COR-L47 (cell line): ENCODE results near the gene CMSS1.

Experiments used
- DNase-seq: peaks from one replicate; lab custom pipeline; 2025; lab: John Stamatoyannopoulos, UW

Gene CMSS1

GRCh38 chr3:100144255-100144866, 326.7 kb downstream of the CMSS1 start:
- DNase-seq, result no peak

DNA sequence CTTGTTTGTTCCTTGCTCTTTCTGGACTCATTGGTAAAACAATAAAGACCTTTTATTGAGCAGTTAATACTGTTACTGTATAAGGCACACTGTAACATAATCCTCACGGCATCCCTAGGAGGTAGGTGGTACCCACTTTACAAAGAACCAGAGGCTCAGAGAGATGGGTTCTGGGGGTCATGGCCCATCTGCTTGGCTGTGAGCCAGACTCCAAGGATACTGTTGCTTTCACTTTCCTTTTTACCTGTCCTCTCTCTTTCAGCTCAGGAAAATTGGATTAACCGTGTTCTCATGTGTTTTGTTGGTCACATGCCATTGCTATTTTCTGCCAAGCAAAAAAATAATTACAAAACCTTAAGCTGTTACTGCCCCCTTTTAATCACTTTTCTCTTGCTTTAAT, 331.5 kb downstream of the CMSS1 start:
- peak; percentile 22 for DNase-seq

- no peak for DNase-seq
Observed at GRCh38 chr3:100149713-100150415, 332.2 kb downstream of the CMSS1 start.

DNA sequence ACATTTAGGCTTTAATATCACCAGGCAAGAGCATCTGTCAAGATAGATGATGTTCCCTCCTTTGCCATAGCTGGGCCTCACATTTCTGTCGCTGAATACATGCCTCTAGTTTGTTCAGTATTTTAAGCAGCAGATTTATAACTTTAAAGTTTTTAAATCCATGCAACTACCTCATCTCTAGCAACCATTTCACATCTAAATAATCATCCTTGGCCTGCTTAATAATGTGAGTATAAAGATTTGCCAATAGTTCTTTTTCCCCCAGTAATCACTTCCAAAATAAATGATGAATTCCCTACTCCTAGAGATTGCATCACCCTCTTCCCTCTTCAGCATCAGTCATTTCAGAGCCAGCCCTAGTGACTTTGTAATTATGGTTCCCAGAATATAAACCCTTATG, 332.8 kb downstream of the CMSS1 start:
- DNase-seq, result no peak

DNA sequence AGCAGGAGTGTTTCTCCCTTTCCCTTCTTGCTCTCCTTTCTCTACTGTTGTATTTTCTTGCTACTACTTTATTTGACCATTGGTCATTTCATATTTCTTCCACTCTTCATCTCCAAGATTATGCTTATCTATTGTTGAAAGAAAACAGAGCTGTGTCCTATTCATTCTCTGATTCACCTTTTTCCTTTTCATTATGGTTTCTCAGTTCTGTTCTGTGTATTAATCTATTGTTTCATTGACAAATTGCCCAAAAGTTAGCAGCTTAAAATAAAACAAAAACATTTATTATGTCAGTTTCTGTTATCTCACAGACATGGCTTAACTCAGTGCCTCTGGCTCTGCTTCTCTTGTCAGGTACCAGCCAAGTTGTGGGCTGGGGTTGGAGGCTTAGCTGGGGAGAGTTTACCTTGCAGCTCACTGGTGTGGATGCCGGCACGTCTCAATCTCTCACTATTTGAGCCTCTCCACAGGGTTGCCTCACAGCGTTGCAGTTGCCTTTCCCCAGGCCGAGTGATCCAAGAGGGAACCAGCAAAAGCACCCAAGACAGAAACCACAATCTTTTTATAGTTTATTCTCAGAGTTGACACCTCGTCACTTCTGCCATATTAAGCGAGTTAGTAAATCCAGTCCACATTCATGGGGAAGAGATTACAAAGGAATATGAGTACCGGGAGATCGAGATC, 333.5 kb downstream of the CMSS1 start:
- no peak for DNase-seq

DNA sequence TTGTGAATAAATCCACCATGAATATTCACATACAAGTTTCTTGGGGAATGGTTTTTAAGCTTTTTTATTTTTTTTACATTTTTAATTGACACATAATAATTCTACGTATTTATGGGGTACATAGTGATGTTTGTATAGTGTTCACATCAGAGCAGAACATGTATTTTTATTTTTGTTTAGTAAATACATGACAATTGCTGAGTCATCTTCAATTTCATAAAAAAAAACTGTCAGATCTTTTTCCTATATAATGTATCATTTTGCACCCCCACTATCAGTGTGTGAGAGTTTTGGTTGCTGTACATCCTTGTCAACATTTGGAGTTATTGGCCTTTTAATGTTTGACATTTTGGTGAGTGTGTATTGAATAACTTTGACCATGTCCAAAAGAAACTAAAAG, 336.5 kb downstream of the CMSS1 start:
- DNase-seq, result no peak

DNA sequence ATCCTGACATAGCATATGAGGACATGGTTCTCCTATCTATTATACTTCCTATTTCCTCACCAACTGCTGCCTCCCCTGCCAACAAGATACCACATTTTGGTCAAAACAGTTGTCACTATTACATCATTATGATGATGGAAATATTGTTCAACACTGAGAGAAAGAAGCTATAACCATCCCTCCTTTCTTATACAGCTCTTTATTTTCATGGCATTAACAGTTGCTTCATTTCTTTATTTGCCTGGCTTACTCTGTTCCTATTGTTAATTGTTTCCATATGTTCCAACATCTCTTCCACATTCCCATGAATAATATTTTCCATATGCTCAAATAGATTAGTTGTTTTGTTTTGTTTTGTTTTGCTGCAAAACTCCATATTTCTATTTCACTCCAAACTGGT, 337.5 kb downstream of the CMSS1 start:
- no peak for DNase-seq

GRCh38 chr3:100155590-100155989, 337.9 kb downstream of the CMSS1 start:
- no peak for DNase-seq

- no peak for DNase-seq
Observed at GRCh38 chr3:100157685-100158084, 340.0 kb downstream of the CMSS1 start.

DNA sequence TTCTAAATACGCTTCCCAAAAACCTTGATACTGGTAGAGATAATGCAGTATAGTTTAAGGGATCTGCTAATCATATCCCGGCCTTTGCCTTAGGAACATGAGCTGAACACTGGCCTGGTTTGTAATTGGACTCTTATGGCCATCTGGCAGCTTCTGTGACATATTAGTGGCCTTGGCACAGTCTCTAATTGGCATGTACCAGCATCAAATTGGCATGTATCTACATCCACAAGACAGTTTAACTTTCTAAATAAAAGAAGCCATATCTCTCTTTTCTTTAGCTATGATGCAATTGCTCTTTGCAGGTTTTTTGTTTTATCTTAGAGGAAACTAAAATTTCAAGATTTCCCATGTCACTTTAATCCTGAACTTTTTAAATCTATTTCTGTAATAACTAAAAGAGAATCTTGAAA, 341.3 kb downstream of the CMSS1 start:
- peak; percentile 7 for DNase-seq

- no peak for DNase-seq
Observed at GRCh38 chr3:100159331-100160153, 341.9 kb downstream of the CMSS1 start.

- DNase-seq, result no peak
Observed at GRCh38 chr3:100160521-100160920, 342.9 kb downstream of the CMSS1 start.

DNA sequence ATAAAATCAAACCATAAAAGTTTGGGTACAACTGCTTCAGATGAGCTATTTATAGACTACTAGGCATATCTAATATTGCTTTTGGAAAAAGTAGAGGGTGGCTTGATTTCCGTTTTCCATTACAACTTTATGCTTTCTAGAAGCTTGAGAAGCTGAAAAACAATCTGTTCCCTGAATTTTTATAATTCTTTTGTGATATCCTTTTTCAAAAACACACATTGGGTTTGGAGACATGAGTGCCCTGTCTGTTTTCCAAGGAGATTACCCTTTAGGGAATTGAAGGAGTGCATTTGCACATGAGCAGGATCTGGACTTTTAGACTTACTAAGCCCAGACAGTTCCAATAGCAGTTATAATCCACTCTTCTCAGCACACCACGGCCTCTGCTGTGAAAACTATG, 346.1 kb downstream of the CMSS1 start:
- no peak for DNase-seq

DNA sequence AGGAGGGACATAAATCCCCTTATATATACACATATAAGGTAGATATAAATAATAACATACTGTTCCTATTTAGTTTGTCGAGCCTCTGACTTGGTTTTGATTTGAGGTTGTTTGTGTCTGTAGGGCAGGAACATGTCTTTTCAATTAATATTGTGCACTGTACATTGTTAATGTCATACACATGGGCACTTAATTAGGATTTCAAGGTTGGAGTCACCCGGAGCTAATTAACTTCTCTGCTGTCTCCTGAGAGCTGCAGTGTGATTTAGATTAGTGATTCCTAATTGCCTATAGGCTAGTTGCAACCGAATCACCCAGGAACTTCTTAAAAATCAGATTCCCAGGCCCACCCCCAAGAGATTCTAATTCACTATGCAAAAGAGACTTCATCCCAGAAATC, 347.1 kb downstream of the CMSS1 start:
- DNase-seq, result no peak

DNA sequence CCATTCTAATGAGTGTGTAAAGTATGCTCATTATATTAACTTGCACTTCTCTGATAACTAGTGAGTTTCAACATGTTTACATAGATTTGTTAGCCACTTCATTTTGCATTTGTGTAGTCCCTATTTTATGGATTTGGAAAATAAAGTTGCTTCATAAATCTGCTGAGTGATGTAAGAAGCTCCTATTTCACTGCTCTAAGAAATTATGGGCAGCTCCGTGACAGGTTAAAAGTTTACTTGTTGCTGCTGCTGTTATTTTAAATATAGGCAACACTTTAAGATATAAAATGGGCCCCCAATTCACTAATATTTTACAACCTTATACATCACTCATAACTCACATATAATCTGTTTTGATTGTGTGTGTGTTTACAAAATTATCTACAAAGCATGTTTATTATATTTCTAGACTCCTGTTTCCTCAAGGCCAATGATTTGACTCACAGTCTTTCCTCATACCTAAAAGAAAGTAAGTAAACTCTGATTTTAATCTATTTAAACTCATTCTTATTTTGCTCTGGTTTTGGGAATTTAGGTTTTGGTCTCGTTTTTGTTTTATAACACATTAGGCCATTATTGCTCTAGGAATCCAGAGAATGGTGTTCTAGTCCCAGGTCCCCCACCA, 348.4 kb downstream of the CMSS1 start:
- no peak for DNase-seq

- DNase-seq, result peak; percentile 21
Observed at GRCh38 chr3:100169201-100169920, 351.7 kb downstream of the CMSS1 start.

DNA sequence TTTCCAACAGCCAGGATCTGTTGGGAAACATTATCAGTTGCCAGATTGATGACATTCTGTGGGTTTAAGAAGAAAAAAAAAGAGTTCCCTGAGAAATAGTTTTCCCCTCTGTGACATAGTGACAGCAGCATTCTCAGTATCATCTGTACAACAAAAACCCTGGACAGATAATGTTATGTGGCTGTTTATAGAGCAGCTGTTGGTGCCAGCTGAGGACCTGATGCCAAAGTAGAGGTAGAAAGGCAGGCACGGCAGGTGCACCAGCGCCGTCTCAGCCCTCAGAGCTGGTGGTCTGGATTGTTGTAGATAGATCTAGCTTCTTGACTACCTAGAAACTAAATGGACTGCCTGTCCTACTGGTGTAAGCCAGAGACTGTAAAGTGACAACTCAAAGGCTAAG, 352.8 kb downstream of the CMSS1 start:
- no peak for DNase-seq

DNA sequence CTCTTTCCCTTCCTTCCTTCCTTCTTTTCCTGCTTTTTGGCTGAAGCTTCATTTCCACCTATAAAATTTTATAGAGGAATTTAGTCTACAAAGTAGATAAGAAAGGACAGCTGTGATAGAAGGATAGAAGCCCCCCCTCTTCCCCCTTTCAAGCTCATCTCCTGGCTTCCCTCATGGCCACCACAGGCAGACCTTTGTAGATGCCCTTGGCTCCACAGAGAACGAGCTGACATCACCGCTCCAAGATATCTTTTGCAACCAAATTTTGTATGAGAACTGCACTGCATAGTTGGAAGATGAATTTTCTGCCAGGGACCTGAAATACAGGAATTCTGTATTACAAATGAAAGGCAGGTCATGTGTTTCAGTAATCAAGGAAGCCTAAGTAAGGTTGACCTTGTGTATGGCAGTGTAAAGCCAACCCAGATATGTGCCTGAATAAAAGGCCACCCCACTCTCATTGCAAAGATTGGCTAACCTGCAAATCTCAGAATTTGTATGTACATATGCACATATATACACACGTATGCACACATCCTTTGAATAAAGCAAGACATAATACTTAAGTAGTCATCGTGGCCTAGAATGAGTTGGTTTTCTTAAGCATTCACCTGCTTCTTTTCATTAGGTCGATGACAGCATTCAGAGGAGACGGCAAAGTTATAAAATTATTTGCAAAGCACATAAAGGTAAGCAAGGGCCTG, 353.7 kb downstream of the CMSS1 start:
- no peak for DNase-seq

DNA sequence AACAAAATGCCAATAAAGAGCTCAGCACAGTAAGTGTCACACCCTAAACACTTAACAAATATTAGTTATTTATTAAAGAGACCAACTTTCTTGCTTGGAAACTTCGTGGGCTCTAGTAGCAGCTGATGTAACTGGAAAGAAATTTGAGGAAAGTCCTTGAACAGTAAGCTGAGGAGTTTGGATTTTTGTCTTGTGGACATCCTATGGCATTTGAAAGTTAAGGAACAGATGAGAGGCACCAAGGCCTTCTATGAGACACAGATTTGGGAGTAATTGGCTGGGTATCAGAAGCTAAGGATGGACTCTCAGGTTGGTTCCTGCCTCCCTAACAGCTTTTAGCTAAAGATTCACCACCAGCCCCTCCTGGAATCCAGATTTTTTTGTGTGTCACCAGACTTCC, 356.3 kb downstream of the CMSS1 start:
- DNase-seq, result no peak

- no peak for DNase-seq
Observed at GRCh38 chr3:100175637-100176280, 358.1 kb downstream of the CMSS1 start.
